HEK293 (cell line): Measurements from ENCODE around the gene CNN2.

Source experiments
- GFI1B ChIP-seq: fragments of 450-650 bp; formaldehyde crosslinking; IDR thresholded peaks from 2 replicates; pipeline ENCODE4 v1.5.1; 2016; ENCODE audit warnings: missing biosample characterization, missing genetic modification characterization
- KLF16 ChIP-seq: fragments of 450-650 bp; formaldehyde crosslinking; IDR thresholded peaks from 2 replicates; pipeline ENCODE4 v1.5.1; 2017; ENCODE audit warnings: missing biosample characterization, missing genetic modification characterization
- KLF17 ChIP-seq: fragments of 450-650 bp; formaldehyde crosslinking; IDR thresholded peaks from 2 replicates; pipeline ENCODE4 v1.5.1; 2016; ENCODE audit warnings: missing biosample characterization, missing genetic modification characterization
- MEIS1 ChIP-seq: sonication (generic); formaldehyde crosslinking; IDR thresholded peaks from 2 replicates; pipeline ENCODE4 v1.8.1; 2022; ENCODE audit warnings: missing genetic modification reagents, mild to moderate bottlenecking, borderline replicate concordance
- MYNN ChIP-seq: fragments of 450-650 bp; formaldehyde crosslinking; IDR thresholded peaks from 2 replicates; pipeline ENCODE4 v1.5.1; 2016; ENCODE audit warnings: missing biosample characterization, missing genetic modification characterization, borderline replicate concordance
- MZF1 ChIP-seq: fragments of 450-650 bp; formaldehyde crosslinking; IDR thresholded peaks from 2 replicates; pipeline ENCODE4 v1.5.1; 2017; ENCODE audit warnings: missing biosample characterization, missing genetic modification characterization, borderline replicate concordance
- OSR2 ChIP-seq: fragments of 450-650 bp; formaldehyde crosslinking; IDR thresholded peaks from 2 replicates; pipeline ENCODE4 v1.5.1; 2016; ENCODE audit warnings: missing biosample characterization, missing genetic modification characterization
- PBX3 ChIP-seq: sonication (generic); formaldehyde crosslinking; IDR thresholded peaks from 2 replicates; pipeline ENCODE4 v1.8.1; 2022; ENCODE audit warnings: mild to moderate bottlenecking, moderate library complexity, missing genetic modification reagents
- PRDM6 ChIP-seq: fragments of 450-650 bp; formaldehyde crosslinking; IDR thresholded peaks from 2 replicates; pipeline ENCODE4 v1.5.1; 2017; ENCODE audit warnings: missing biosample characterization, missing genetic modification characterization
- REST ChIP-seq: fragments of 450-650 bp; formaldehyde crosslinking; IDR thresholded peaks from 2 replicates; pipeline ENCODE4 v1.5.1; 2016; ENCODE audit warnings: missing biosample characterization, missing genetic modification characterization
- YY1 ChIP-seq: fragments of 450-650 bp; formaldehyde crosslinking; IDR thresholded peaks from 2 replicates; pipeline ENCODE4 v1.5.1; 2018; ENCODE audit warnings: missing biosample characterization, missing genetic modification characterization
- ZBTB6 ChIP-seq: fragments of 450-650 bp; formaldehyde crosslinking; IDR thresholded peaks from 2 replicates; pipeline ENCODE4 v1.5.1; 2017; ENCODE audit warnings: missing biosample characterization, missing genetic modification characterization
- ZBTB7A ChIP-seq: fragments of 450-650 bp; formaldehyde crosslinking; IDR thresholded peaks from 2 replicates; pipeline ENCODE4 v1.5.1; 2016; ENCODE audit warnings: low read depth, missing biosample characterization, missing genetic modification characterization
- ZBTB8A ChIP-seq: fragments of 450-650 bp; formaldehyde crosslinking; IDR thresholded peaks from 2 replicates; pipeline ENCODE4 v1.5.1; 2016; ENCODE audit warnings: missing biosample characterization, missing genetic modification characterization
- ZFP37 ChIP-seq: fragments of 450-650 bp; formaldehyde crosslinking; IDR thresholded peaks from 2 replicates; pipeline ENCODE4 v1.5.1; 2016; ENCODE audit warnings: missing biosample characterization, missing genetic modification characterization
- ZNF114 ChIP-seq: fragments of 450-650 bp; formaldehyde crosslinking; IDR thresholded peaks from 2 replicates; pipeline ENCODE4 v1.5.0; 2017; ENCODE audit warnings: missing biosample characterization, missing genetic modification characterization
- ZNF132 ChIP-seq: fragments of 450-650 bp; formaldehyde crosslinking; IDR thresholded peaks from 2 replicates; pipeline ENCODE4 v1.5.1; 2017; ENCODE audit warnings: missing biosample characterization, missing genetic modification characterization, borderline replicate concordance
- ZNF140 ChIP-seq: fragments of 450-650 bp; formaldehyde crosslinking; IDR thresholded peaks from 2 replicates; pipeline ENCODE4 v1.5.1; 2016; ENCODE audit warnings: missing biosample characterization, missing genetic modification characterization
- ZNF184 ChIP-seq: fragments of 450-650 bp; IDR thresholded peaks from 2 replicates; pipeline ENCODE4 v1.5.1; 2018; ENCODE audit warnings: missing biosample characterization, mild to moderate bottlenecking, missing genetic modification characterization
- ZNF19 ChIP-seq: fragments of 450-650 bp; formaldehyde crosslinking; IDR thresholded peaks from 2 replicates; pipeline ENCODE4; 2016; ENCODE audit warnings: missing biosample characterization, missing genetic modification characterization, low read depth
- ZNF239 ChIP-seq: fragments of 450-650 bp; formaldehyde crosslinking; IDR thresholded peaks from 2 replicates; pipeline ENCODE4 v1.5.1; 2016; ENCODE audit warnings: missing biosample characterization, missing genetic modification characterization
- ZNF26 ChIP-seq: fragments of 450-650 bp; formaldehyde crosslinking; IDR thresholded peaks from 2 replicates; pipeline ENCODE4 v1.5.1; 2016; ENCODE audit warnings: missing biosample characterization, missing genetic modification characterization
- ZNF302 ChIP-seq: fragments of 450-650 bp; formaldehyde crosslinking; IDR thresholded peaks from 2 replicates; pipeline ENCODE4 v1.5.1; 2016; ENCODE audit warnings: missing biosample characterization, missing genetic modification characterization, low read depth
- ZNF335 ChIP-seq: fragments of 450-650 bp; formaldehyde crosslinking; conservative IDR thresholded peaks from 2 replicates; pipeline ENCODE4 v1.5.1; 2016; ENCODE audit warnings: missing biosample characterization, missing genetic modification characterization
- ZNF510 ChIP-seq: fragments of 450-650 bp; formaldehyde crosslinking; IDR thresholded peaks from 2 replicates; pipeline ENCODE4 v1.5.1; 2018; ENCODE audit warnings: mild to moderate bottlenecking, missing genetic modification characterization, missing biosample characterization; ENCODE audit not compliant: insufficient replicate concordance
- ZNF514 ChIP-seq: fragments of 450-650 bp; formaldehyde crosslinking; IDR thresholded peaks from 2 replicates; pipeline ENCODE4 v1.5.1; 2016; ENCODE audit warnings: missing biosample characterization, missing genetic modification characterization
- ZNF548 ChIP-seq: fragments of 450-650 bp; formaldehyde crosslinking; IDR thresholded peaks from 2 replicates; pipeline ENCODE4 v1.5.1; 2016; ENCODE audit warnings: missing biosample characterization, missing genetic modification characterization
- ZNF560 ChIP-seq: fragments of 450-650 bp; formaldehyde crosslinking; IDR thresholded peaks from 2 replicates; pipeline ENCODE4 v1.5.1; 2017; ENCODE audit warnings: missing biosample characterization, missing genetic modification characterization, borderline replicate concordance
- ZNF747 ChIP-seq: fragments of 450-650 bp; formaldehyde crosslinking; IDR thresholded peaks from 2 replicates; pipeline ENCODE4 v1.5.1; 2016; ENCODE audit warnings: missing biosample characterization, missing genetic modification characterization
- ZSCAN16 ChIP-seq: fragments of 450-650 bp; formaldehyde crosslinking; IDR thresholded peaks from 2 replicates; pipeline ENCODE4 v1.5.1; 2016; ENCODE audit warnings: missing biosample characterization, missing genetic modification characterization

CNN2 gene

GRCh38 chr19:1019980-1020867 is 6.2 kb upstream of the CNN2 start (continued):
- TF ChIP-seq ZNF19 (tag by site-specific recombination) = no peak
- TF ChIP-seq ZNF335 (tag by site-specific recombination) = peak; percentile 28
- TF ChIP-seq MYNN = no peak
- TF ChIP-seq ZBTB6 = no peak; the same call in 1 of the 2 replicates
- no peak for TF ChIP-seq ZNF302 (tag by site-specific recombination)
- TF ChIP-seq ZNF26 (tag by site-specific recombination) = no peak
- no peak for TF ChIP-seq MEIS1
- TF ChIP-seq REST (tag by site-specific recombination) = no peak
- no peak for TF ChIP-seq ZNF514 (tag by site-specific recombination)
- TF ChIP-seq KLF17 (tag by site-specific recombination) = peak; percentile 49
- TF ChIP-seq ZNF114 (tag by site-specific recombination) = no peak
- no peak for TF ChIP-seq GFI1B (tag by site-specific recombination)
- no peak for TF ChIP-seq ZNF560 (tag by site-specific recombination)
- TF ChIP-seq ZNF747 = no peak
- TF ChIP-seq ZSCAN16 (tag by site-specific recombination) = no peak
- TF ChIP-seq KLF16 (tag by site-specific recombination) = peak; percentile 27; the same call in 1 of the 2 replicates
- TF ChIP-seq PRDM6 = no peak
- 0 out of 2 replicates have a peak, but pooled peaks have one; percentile 33 for TF ChIP-seq ZFP37 (tag by site-specific recombination)
- no peak for TF ChIP-seq OSR2 (tag by site-specific recombination)
- no peak for TF ChIP-seq ZNF132 (tag by site-specific recombination)
- TF ChIP-seq ZNF239 (tag by site-specific recombination) = no peak
- no peak for TF ChIP-seq ZNF548 (tag by site-specific recombination)
- no peak for TF ChIP-seq PBX3 (CRISPR knock-in tag)
- TF ChIP-seq ZBTB7A (tag by site-specific recombination) = peak; percentile 91; the same call in 1 of the 2 replicates
- TF ChIP-seq ZNF140 = no peak
- TF ChIP-seq MZF1 (tag by site-specific recombination) = peak; percentile 51; the same call in 1 of the 2 replicates
- TF ChIP-seq ZNF184 = no peak
- TF ChIP-seq ZBTB8A (tag by site-specific recombination) = no peak; the same call in 1 of the 2 replicates
- no peak for TF ChIP-seq ZNF510 (tag by site-specific recombination)
- TF ChIP-seq YY1 (tag by site-specific recombination) = no peak; the same call in 1 of the 2 replicates
